ENCODE measurements around the gene F2RL3. TPM values are rescaled to one million over a fixed set of nuclear protein-coding genes. Genes with fewer than 3 reads are reported as not detected.

Gene F2RL3
- total and polyA plus RNA-seq, 2 of the 8 experiments (the other 6 are each of a cell fraction or from before 2014, with no cell fraction given), result not detected

DNA sequence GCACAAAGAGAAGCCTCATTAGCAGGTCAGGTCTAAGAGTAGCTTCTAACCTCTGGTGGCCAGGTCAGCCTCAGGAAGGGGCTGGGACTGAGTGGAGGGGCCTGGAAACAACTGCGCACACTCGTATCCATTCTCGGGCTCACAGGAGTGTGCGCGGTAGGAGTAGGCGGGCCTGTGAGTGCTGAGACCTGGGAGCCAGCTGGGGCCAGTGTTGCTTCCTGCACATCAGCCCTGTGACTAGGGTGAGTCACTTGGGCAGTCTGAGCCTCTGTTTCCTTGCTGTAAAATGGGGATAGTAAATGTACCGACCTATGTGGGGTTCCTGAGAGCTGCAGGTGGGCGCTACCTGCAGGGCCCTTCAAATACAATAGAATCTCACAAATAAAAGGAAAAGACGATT, 32.7 kb upstream of the F2RL3 start:
- Histone ChIP-seq H4K5ac (ENCODE audit: insufficient read length, low read depth, low read length) (no peak overlapping the region), H2BK15ac (ENCODE audit: low read length) (no peak overlapping the region), H3K79me2 (ENCODE audit: control insufficient read depth in 1 of 2, insufficient read depth in 2 of 2, low read length in 2 of 2) (no peaks in the 10 kb centered on the region), H3K27me3 (replicated peaks in 1 of 4; ENCODE audit: control insufficient read depth in 3 of 4, extremely low read depth in 1 of 4, insufficient read depth in 3 of 4, low read length in 3 of 4) (no peaks in the 10 kb centered on the region), H2BK5ac (ENCODE audit: low read depth, low read length) (no peak overlapping the region), H3K9me3 (ENCODE audit: insufficient read depth in 2 of 2, low read depth in 1 of 2, low read length in 1 of 2) (no peaks in the 10 kb centered on the region), H3K56ac (replicated peaks; ENCODE audit: insufficient read length, low read depth, low read length) (no peak overlapping the region), H3K18ac (ENCODE audit: extremely low read depth, low read length) (no peak overlapping the region), H4K91ac (replicated peaks; ENCODE audit: insufficient read length, low read length) (no peak overlapping the region), H3K23ac (ENCODE audit: insufficient read length) (no peak overlapping the region), H4K8ac (ENCODE audit: extremely low read depth, insufficient read depth, low read length) (no peak overlapping the region), H3K9ac (replicated peaks in 1 of 4; ENCODE audit: extremely low read depth in 1 of 4, low read depth in 3 of 4, low read length in 3 of 4) (no peak overlapping the region), H2AFZ (ENCODE audit: low read length) (no peak overlapping the region), H2BK20ac (ENCODE audit: low read length) (no peak overlapping the region), H3K36me3 (ENCODE audit: control insufficient read depth in 2 of 4, insufficient read depth in 4 of 4, low read length in 3 of 4) (peaks cover 11 to 44% (median 33%) of the 10 kb centered on the region in 4 experiments; a peak in 6 of 8 replicates), H3K4me1 (replicated peaks in 1 of 4; ENCODE audit: control insufficient read depth in 3 of 4, insufficient read depth in 4 of 4, low read length in 3 of 4) (no peaks in the 10 kb centered on the region; a peak in 1 of 7 replicates), H2BK12ac (ENCODE audit: low read depth, low read length) (no peak overlapping the region), H3K4me2 (ENCODE audit: insufficient read depth in 1 of 2, low read depth in 2 of 2, low read length in 2 of 2) (no peak overlapping the region), H3K27ac (ENCODE audit: low read depth, low read length) (no peak overlapping the region), H2BK120ac (replicated peaks; ENCODE audit: low read depth, low read length) (no peak overlapping the region), H3K4me3 (ENCODE audit: extremely low read depth in 1 of 4, insufficient read depth in 2 of 4, low read depth in 3 of 4, low read length in 4 of 4) (no peak overlapping the region), H4K20me1 (replicated peaks in 1 of 2; ENCODE audit: control insufficient read depth in 1 of 2, insufficient read depth in 2 of 2, low read length in 2 of 2) (peaks cover 6 to 10% of the 10 kb centered on the region in 2 experiments), H3K4ac (replicated peaks; ENCODE audit: insufficient read length, low read depth, low read length) (no peak overlapping the region), H3K14ac (ENCODE audit: insufficient read length) (no peak overlapping the region), H3K23me2 (ENCODE audit: low read depth, low read length) (0 out of 2 replicates have a peak, but pooled peaks cover 1% of the 10 kb centered on the region), H3K79me1 (ENCODE audit: low read depth, low read length) (no peaks in the 10 kb centered on the region), H2AK5ac (ENCODE audit: low read depth, low read length) (no peak overlapping the region)
- POLR2A ChIA-PET (ENCODE audit: partially characterized antibody), result interaction anchor here (0.8 to 1.6 kb wide), 5 partner anchors 8 to 437 kb away, joined by 3 to 5 read pairs (median 3); no protein-coding TSS in a partner anchor
- no peak for DNase-seq (ENCODE audit: low read depth in 1 of 2, low spot score in 2 of 2)
- no peak for FAIRE-seq
- 96% methylated on average over 9 of the region's 9 CpGs; no CpG with 5 or more reads in 1 of the 2 experiments for WGBS, 2 experiments (ENCODE audit: extremely low coverage in 1 of 2, insufficient coverage in 1 of 2, insufficient read length in 1 of 2, insufficient replicate concordance in 2 of 2, low coverage in 1 of 2, low lambda C conversion rate in 2 of 2, missing lambda C conversion rate in 1 of 2)
- CTCF ChIA-PET (ENCODE audit: partially characterized antibody), result interaction anchor here (0.6 to 1.2 kb wide), 4 partner anchors 14 to 281 kb away, joined by 3 read pairs; no protein-coding TSS in a partner anchor
- TF ChIP-seq BCL11A (IDR thresholded peaks at IDR 0.05; ENCODE audit: low read depth in 2 of 2, low read length in 2 of 2), result no peak
- no peak for TF ChIP-seq CREB1 (IDR thresholded peaks at IDR 0.05)
- TF ChIP-seq KDM5A (IDR thresholded peaks at IDR 0.05; ENCODE audit: low read length), result no peak
- TF ChIP-seq, protein P1, sequence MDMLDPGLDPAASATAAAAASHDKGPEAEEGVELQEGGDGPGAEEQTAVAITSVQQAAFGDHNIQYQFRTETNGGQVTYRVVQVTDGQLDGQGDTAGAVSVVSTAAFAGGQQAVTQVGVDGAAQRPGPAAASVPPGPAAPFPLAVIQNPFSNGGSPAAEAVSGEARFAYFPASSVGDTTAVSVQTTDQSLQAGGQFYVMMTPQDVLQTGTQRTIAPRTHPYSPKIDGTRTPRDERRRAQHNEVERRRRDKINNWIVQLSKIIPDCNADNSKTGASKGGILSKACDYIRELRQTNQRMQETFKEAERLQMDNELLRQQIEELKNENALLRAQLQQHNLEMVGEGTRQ (IDR thresholded peaks at IDR 0.05; ENCODE audit: low read length), result no peak
- TF ChIP-seq POLR2A (IDR thresholded peaks at IDR 0.05; ENCODE audit: control extremely low read depth in 1 of 2, low read depth in 2 of 2, low read length in 2 of 2), result no peak
- no peak for TF ChIP-seq MAFK (IDR thresholded peaks at IDR 0.05; ENCODE audit: low read depth, low read length)
- no peak for TF ChIP-seq SP1 (IDR thresholded peaks at IDR 0.05; ENCODE audit: low read depth, low read length)
- no peak for TF ChIP-seq HDAC6 (IDR thresholded peaks at IDR 0.05; ENCODE audit: low read depth, low read length)
- no peak for TF ChIP-seq ZNF274 (IDR thresholded peaks at IDR 0.05; ENCODE audit: borderline replicate concordance, extremely low read depth, low read length)
- TF ChIP-seq SIRT6 (IDR thresholded peaks at IDR 0.05; ENCODE audit: low read length), result no peak

All from H1 (cell line).